A549 (cell line): Measurements from ENCODE around the gene MAPKAP1.

Source experiments
- CTCF ChIP-seq: fragments of >200 bp; sonication (Bioruptor Twin); formaldehyde crosslinking; IDR thresholded peaks from 3 replicates; pipeline ENCODE4 v1.5.1; 2016
- RAD21 ChIP-seq, 2 experiments: fragments of >200 bp in 1 of 2; sonication (Bioruptor Twin) in 1 of 2; formaldehyde crosslinking in 1 of 2; IDR thresholded peaks in 1 of 2; conservative IDR thresholded peaks in 1 of 2; 2 replicates in 1 of 2; 3 replicates in 1 of 2; pipeline ENCODE4 v1.6.1; 2012 to 2018; ENCODE audit warnings: inconsistent platforms in 1 of 2
- RCOR1 ChIP-seq: fragments of 150-350 bp; IDR thresholded peaks from 2 replicates; pipeline ENCODE4 v1.6.1; 2014; ENCODE audit warnings: antibody characterized with exemption, low read length, low read depth
- RNF2 ChIP-seq: fragments of 200-600 bp; sonication (generic); IDR thresholded peaks from 2 replicates; pipeline ENCODE4 v1.6.1; 2016; ENCODE audit warnings: low read depth, mild to moderate bottlenecking, antibody characterized with exemption, moderate library complexity, borderline replicate concordance
- TP53 ChIP-seq: fragments of 250-450 bp; sonication (Bioruptor Pico); IDR thresholded peaks from 2 replicates; pipeline ENCODE4 v1.5.0; 2021; ENCODE audit warnings: mild to moderate bottlenecking, moderate library complexity

GRCh38 chr9:125486576-125486975, 220.4 kb downstream of the MAPKAP1 start:
- TF ChIP-seq TP53 (CRISPR knock-in tag) (no peak), RNF2 (no peak), RCOR1 (no peak), CTCF (no peak), RAD21 (conservative IDR thresholded peaks at IDR 0.05 in 1 of 2, IDR thresholded peaks at IDR 0.05 in 1 of 2) (no peak)
